ENCODE data around the gene UBR3.
"Not testable (repeated sequence)": the region's sequence is repeated elsewhere in the genome, so short reads cannot be mapped to it uniquely, and the experiment has no call there.

UBR3 gene

DNA sequence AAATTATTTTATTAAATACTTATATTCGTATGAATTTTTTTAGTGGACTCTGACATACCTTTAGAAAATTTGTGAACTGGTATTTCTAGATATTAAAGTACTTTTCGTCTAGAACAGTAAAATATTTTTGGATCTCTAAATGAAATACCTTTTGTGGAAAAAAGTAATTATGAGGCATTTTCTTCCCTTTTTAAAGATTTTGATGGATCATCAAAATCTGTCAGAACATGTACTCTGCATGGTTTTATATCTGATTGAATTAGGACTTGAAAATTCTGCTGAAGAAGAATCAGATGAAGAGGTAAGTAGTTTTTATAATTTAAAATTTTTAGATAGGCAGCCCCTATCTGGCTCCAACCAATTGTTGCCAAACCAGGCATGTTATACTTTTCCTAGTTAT lies 118.8 kb downstream of the UBR3 start:
- no peak for DNase-seq (ENCODE audit: low read depth, low spot score)

DNA sequence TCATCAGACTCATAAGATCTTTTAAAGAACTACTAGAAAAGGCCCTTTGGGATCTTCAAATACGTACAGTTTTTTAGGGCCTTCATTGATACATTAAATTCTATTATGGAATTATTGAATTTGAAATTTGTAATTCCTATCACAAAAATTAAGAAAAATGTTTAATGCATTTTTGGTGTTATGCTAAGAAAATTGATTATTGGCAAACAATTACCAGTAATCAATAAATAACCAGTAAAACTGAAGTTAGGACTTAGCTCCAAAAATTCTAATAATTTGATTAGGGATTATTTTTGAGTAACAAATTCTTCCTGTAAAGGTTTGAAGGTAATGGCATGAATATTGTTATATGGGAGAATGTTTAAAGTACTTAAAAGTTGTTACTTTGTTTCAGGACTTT lies 119.3 kb downstream of the UBR3 start:
- DNase-seq (ENCODE audit: low read depth, low spot score), result no peak

DNA sequence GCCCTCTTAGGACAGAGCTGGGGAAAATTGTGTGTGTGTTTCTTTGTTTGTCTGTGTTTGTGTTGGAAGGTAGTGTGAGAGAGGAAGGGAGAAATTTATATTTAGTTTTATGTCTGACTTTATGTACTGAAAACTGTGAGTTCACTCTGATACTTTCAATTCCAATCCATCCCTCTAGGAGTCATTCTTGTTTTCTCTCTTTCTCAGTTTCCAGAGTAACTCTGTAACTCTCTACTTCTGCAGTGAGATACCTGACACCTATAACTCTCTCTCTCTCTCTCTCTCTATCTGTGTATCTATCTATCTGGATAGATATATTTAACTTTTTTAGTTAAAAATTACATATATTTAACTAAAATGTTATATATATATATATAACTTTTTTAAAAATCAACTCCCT lies 128.7 kb downstream of the UBR3 start:
- DNase-seq (ENCODE audit: low read depth, low spot score), result no peak

DNA sequence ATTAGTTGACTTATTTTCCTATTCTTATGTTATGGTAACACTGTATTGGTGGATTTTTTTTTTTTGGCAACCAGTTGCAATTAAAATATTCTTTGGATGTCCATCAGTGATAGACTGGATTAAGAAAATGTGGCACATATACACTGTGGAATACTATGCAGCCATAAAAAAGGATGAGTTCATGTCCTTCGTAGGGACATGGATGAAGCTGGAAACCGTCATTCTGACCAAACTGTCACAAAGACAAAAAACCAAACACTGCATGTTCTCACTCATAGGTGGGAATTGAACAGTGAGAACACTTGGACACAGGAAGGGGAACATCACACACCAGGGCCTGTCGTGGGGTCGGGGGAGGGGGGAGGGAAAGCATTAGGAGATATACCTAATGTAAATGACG lies 130.0 kb downstream of the UBR3 start:
- DNase-seq (ENCODE audit: low read depth, low spot score), result not testable (repeated sequence)

DNA sequence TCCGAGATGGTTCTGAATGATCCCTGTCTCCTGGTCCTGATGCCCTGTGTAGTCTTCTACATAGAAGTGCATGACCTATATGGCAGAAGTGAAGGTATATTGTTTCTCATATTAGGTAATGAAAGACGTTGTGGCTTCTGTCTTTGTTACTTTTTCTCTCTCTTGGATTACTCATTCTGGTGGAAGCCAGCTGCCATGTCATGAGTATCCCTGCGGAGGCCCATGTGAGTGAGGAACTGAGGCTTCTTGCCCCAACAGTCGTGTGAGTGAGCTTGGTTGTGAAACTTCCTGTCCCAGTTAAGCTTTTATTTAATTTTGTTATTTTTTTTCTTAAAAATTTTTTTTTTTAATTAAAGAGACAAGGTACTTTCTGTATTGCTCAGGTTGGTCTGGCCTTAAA lies 134.7 kb downstream of the UBR3 start:
- no peak for DNase-seq (ENCODE audit: low read depth, low spot score)

DNA sequence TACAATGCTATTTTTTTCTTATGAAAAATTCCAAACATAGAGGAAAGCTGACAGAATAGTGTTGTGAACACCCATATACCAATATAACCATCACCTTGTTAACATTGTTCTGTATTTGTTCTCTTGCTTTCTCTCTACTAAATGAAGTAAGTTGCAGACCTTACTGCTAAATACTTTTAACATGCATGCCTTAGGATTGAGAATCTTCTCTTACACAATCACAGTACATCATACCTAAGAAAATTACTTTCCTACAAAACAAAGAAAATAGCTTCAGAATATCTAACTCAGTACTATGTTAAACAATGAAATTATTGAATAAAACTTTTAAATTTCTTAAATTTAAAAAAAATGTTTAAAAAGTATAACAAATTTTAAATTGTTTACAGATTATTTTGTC lies 136.5 kb downstream of the UBR3 start:
- DNase-seq (ENCODE audit: low read depth, low spot score), result no peak

DNA sequence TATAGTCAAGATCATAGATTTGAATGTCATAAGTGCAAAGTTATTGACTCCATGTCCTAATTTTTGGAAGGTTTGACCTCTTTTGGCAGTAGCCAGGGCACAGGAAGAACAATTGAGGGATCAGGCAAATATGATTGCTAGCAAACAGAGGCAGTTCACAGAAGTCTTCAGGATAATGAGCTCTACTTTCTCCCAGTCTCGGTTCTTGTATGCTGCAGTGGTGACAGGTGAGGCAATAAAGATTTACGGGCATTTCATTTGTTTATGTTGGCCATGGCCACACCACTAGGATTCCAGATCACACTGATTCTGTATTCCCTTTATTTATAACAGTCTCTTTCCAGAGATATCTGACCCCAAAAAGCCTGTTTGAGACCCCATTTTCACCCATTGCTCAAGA lies 137.5 kb downstream of the UBR3 start:
- DNase-seq (ENCODE audit: low read depth, low spot score), result no peak

DNA sequence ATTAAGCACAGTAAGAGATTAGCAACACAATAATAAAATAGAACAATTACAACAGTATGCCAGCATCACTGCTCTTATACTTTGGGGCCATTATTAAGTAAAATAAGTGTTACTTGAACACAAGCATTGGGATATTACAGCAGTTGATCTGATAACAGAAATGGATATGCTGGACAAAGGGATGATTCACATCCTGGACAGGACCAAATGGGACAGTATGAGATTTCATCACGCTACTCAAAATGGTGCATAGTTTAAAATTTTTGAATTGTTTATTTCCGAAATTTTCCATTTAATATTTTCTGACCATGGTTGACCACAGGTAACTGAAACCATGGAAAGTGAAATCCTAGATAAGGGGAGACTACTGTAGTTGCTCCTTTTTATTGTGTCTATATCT lies 138.2 kb downstream of the UBR3 start:
- DNase-seq (ENCODE audit: low read depth, low spot score), result no peak

DNA sequence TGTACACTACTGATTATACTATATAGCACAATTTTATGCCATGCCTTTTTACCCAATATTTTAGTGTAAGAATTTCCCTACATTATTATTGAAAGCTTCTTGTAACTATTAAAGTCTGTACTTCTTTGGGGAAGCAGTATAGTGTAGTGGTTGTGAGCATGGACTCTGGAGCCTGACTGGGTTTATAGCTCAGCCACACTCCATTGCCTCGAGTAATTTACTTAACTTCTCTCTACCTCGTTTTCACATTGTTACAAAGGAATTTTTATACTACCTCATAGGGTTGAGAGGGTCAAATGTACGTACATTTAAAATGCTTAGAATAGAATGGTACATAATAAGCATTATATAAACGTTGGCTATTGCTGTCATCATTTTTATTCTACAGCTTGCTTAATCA lies 139.2 kb downstream of the UBR3 start:
- no peak for DNase-seq (ENCODE audit: low read depth, low spot score)

DNA sequence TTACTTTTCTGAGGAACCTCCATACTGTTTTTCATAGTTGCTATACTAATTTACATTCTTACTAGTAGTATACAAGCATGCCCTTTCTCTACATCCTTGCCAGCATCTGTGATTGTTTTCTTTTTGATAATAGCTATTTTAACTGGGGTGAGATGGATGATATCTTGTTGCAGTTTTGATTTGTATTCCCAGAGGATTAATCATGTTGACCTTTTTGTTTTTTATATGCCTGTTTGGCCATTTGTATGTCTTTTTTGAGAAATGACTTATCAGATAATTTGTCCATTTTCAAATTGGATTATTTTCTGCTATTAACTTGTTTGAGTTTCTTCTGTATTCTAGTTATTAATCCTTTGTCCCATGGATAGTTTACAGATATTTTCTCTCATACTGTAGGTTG lies 141.5 kb downstream of the UBR3 start:
- DNase-seq (ENCODE audit: low read depth, low spot score), result no peak

DNA sequence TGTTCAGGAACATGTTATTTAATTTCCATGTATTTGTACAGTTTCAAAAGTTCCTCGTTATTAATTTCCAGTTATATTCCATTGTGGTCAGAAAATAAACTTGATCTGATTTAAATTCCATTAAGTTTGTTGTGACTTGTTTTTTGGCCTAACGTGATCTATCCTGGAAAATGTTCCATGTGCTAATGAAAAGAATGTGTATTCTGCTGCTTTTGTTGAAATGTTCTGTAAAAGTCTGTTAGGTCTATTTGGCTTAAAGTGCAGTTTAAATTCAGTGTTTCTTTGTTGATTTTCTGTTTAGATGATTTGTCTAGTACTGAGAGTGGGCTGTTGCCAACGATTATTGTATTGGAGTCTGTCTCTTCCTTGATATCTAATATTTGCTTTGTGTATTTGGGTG lies 148.0 kb downstream of the UBR3 start:
- DNase-seq (ENCODE audit: low read depth, low spot score), result no peak

DNA sequence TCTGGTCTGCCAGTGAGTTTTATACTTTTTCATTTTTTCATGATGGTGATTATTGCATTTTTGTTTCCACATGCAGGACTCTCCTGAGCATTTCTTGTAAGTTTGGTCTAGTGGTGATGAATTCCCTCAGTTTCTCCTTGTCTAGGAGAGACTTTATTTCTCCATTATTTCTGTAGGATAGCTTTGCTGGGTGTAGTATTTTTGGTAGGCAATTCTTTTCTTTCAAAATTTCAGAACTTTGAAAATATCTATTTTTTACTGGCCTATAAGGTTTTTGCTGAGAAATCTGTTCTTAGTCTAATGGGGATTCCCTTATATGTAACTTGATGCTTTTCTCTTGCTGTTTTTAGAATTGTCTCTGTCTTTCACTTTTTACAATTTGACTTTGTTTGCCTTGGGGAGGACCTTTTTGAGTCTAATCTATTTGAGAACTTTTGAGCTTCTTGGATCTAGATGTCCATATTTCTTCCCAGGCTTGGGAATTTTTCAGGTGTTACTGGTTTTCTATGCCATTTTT lies 149.1 kb downstream of the UBR3 start:
- DNase-seq (ENCODE audit: low read depth, low spot score), result no peak

DNA sequence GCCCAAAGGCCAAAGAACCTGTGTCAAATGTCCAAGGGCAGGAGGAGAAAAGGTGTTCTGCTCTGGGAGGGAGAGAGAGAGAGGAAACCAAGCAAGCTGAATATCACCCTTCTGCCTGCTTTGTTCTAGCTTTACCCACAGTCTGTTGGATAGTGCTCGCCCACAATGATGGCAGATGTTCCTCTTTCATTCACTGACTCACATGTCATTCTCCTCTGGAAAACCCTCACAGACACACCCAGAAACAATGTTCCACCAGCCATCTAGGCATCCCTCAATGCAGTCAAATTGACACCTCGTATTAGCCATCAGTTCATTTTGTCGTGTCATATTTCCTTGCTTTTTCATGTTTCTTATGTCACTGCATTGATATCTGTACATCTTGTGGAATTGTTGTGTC lies 150.3 kb downstream of the UBR3 start:
- no peak for DNase-seq (ENCODE audit: low read depth, low spot score)

DNA sequence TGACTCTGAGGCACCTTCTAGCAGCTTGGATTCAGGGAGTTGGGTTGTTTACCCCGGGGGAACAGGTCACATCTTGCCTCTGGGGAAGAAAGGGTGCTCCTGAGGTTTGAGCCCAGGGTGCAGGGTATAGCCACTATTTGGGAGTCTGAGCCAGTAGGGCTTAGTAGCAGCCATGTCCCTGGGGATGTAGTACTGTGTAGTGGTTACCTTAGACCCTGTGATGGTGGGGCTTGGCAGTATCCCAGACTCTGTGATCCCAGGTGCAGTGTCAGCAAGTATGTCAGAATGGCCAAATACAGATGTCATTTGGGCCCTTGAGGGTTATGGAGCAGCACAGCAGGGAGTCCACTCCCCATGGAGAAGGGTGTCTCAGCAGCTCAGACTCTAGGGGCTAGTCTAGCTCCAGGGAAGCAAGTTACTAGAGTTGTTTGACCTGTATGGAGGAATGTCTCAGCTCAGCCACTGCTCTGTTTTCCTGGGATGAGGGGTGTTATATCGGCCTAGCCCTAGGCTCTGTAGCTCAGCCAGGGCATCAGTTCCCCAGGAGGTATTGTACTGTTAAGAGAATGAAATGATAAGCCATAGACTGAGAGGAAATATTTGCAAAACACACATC lies 151.3 kb downstream of the UBR3 start:
- peak; percentile 78 for DNase-seq (ENCODE audit: low read depth, low spot score)

DNA sequence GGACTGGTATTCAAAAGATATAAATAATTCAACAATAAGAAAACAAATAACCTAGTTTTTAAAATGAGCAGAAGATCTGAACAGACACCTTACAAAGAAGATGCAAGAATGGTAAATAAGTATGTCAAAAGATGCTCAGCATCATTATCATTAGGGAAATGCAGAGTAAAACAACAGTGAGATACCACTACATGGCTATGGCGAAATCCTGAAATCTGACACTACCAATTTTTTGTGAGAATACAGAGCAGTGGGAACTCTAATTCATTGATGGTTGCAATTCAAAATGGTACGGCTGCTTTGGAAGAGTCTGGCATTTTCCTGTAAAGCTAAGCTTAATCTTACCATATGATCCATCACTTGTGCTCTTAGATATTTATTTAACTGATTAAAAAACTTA lies 151.8 kb downstream of the UBR3 start:
- DNase-seq (ENCODE audit: low read depth, low spot score), result no peak

DNA sequence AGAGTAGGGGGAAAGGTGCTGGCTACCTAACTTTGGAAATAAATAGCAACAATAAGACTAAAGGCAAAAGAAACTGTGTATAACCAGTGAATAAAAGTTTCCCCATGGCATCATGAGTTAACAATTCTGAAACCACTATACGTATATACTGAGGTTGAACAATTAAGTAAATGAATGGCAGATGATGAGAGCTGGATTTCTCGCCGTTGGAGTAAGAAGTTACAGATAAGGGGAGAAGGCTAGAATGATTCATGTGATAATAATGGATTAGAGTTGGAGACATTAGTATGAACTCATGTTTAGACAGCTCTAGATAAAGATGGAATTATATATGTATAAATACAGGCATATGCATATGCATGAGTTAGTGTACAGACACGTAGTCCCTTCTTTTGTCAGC lies 152.7 kb downstream of the UBR3 start:
- DNase-seq (ENCODE audit: low read depth, low spot score), result no peak

DNA sequence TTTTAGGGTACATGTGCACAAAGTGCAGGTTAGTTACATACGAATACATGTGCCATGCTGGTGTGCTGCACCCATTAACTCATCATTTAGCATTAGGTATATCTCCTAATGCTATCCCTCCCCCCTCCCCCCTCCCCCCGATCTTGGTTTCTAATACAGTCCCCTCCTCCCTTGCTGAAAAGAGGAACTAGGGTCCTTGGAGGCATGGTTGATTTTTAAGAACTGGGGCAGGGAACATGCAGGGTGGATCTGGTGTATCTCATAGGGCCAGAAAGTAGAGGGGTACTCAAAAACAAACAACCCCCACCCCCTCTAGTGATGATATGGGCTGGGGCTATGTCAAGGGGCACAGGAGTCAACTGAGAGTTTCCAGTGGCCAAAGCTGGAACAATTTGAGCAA lies 153.4 kb downstream of the UBR3 start:
- no peak for DNase-seq (ENCODE audit: low read depth, low spot score)

DNA sequence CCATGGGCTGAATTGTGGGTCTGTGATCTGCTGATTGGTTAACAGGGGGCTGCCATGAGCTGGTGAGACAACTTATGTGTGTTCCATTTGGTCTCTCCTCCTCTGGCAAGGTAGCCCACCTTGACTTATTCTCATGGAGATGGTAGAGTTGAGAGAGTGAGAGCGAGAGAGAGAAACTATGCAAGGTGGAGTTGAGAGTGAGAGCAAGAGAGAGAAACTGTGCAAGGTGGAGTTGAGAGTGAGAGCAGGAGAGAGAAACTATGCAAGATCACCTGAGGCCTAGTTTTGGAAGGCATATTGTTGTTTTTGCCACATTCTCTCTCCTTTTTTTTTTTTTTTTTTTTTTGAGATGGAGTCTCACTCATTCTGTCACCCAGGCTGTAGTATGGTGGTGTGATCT lies 155.7 kb downstream of the UBR3 start:
- DNase-seq (ENCODE audit: low read depth, low spot score), result no peak

DNA sequence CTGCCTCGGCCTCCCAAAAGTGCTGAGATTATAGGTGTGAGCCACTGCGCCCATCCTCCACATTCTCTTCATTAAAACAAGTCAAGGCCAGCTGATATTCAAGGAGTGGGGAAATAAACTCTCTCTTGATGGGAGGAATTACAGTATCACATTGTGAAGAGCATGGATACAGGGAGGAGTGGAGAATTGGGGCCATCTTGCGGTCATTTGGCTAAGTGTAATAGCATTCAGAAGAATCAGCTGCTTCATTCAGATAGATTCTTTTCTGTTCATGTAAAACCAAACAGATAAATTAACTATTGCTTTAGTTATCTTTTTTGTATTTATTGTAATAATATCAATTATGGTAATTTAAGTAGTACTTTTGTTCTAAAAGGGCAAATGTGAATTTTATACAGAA lies 156.3 kb downstream of the UBR3 start:
- DNase-seq (ENCODE audit: low read depth, low spot score), result no peak

DNA sequence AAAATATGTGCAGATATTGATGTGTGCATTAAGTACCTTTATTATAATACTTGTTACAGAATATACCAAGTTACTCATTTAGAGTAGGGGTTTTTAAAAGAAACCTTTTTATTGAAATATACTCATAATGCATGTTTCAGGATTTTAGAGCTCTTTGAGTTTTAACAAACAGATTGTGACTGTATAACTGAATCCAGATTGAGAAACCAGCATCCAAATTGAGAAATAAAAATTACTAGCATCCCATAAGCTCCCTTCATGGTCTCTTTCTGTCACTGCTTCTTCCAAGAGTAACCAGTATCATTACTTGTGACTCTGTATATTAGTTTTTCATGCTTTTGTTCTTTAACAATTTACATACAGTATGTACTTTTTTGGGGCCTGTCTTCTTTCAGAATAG lies 156.9 kb downstream of the UBR3 start:
- no peak for DNase-seq (ENCODE audit: low read depth, low spot score)

DNA sequence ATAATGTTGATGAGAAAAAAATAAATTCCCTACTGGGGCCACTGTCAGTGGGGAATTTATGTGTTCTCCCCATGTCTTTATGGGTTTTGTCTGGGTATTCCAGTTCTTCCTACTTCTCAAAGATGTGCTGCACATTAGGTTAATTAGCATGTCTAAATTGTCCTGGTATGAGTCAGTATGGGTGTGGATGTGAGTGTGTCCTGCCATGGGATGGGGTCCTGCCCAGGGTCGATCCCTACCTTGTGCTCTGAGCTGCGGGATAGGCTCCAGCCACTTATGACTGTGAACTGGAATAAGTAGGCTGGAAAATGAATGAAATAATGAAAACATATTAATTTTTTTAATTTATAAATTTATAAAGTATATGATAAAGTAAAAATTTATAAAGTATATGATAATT lies 167.5 kb downstream of the UBR3 start:
- DNase-seq (ENCODE audit: low read depth, low spot score), result no peak

DNA sequence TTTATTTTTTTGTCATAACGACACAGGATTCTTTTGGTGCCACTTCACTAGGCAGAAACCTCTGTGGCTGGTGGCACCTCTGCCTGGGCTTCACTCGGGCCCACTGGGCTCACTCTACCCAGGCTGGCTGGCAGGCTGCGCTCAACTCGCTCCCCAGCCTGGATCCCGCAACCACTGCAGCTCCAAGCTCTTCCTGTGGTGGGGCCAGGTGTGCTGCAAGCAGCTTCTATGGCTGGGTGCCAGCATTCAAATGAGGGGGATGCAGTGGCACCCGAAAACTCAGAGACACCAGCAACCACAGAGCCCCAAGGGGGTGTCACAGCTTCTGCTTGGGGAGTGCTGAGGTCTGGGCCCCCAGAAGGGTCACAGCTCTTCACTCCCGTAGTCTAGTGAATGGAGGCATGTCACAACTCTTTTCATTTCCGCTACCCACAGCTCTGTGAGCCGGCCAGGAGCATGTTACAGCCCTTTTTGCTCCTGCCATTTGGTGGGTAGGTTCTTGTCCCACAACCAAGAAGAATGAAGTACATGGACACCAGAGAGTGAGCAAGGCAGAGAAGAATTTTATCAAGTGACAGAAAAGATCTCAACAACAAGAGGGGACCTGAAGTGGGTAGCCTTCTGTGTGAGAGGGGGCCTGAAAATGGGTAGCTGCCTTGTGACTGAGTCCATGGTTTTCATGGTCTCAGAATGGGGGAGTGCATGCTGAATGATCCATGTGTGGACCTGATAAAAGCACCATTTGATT lies 170.1 kb downstream of the UBR3 start:
- no peak for DNase-seq (ENCODE audit: low read depth, low spot score)

DNA sequence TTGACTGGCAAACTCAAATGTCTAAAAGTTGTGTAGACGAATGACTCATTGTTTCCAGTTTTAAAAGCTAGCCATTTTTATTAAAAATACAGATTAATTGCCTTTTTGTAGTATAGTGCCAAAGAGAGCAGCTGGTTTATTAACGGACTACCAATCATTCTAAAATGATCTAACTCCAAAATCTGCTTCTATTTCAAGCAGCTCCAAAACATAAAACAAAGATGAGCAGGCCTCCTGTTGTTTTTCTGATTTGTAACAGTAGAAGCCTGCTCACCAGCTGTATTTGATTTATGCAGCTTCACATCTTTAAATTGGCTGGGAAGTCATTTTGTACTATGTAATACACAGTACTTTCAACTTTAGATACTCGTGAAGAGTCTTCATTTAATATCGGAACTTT lies 171.8 kb downstream of the UBR3 start:
- DNase-seq (ENCODE audit: low read depth, low spot score), result no peak

DNA sequence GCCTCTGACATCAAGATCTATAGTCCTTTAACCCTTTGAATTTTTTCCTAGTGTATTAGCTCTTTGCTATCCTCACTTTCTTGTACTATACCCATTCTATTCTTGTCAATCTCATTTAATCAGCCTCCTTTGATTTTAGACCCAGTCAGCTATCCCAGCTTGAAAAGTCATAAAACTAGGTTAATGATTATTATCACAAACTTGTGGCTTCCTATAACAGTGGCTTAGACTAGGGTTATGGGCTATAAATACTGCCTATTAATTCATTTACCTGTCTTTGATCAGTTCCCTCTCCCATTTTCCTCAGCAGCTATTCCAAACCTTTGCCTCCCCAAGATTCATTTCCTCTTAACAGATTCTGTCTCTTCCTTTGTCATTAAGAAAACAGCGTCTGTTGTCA lies 174.8 kb downstream of the UBR3 start:
- no peak for DNase-seq (ENCODE audit: low read depth, low spot score)

All from ELF-1 (cell line).